HG03159 (cell line): ENCODE measurements around the gene ABCA3.

ENCODE experiments used
- ATAC-seq: cut with Tn5 transposase; IDR thresholded peaks from one replicate; pipeline ENCODE4 v1.9.1; 2021; ENCODE audit warnings: mild to moderate bottlenecking, moderate library complexity; ENCODE audit not compliant: unreplicated experiment

ABCA3 gene

DNA sequence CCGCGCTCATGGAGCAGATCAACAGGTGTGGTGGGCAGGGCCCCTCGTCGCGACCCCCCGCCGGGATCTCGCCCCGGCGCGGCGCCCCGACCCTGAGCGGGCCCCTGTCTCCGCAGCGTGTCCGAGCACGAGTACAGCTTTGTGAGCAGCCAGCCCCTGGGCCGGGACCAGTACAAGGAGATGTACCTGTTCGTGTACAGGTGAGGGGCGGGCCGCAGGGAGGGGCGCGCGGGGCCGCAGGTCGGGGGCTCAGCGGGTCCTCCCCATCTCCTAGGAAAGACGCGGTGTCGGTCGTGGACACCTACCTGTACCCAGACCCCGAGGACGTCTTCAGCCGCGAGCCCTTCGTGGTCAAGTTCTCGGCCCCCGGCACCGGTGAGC lies 103.4 kb downstream of the ABCA3 start:
- ATAC-seq: no peak

- ATAC-seq: no peak
Observed at GRCh38 chr16:2236337-2237101, 104.0 kb downstream of the ABCA3 start, which contains the start of gene DNASE1L2. Gene DNASE1L2 (plus strand): TSS chr16:2236444. CDS start chr16:2236817, 373 bp downstream.

GRCh38 chr16:2235695-2236336 lies 104.7 kb downstream of the ABCA3 start:
- no peak for ATAC-seq

DNA sequence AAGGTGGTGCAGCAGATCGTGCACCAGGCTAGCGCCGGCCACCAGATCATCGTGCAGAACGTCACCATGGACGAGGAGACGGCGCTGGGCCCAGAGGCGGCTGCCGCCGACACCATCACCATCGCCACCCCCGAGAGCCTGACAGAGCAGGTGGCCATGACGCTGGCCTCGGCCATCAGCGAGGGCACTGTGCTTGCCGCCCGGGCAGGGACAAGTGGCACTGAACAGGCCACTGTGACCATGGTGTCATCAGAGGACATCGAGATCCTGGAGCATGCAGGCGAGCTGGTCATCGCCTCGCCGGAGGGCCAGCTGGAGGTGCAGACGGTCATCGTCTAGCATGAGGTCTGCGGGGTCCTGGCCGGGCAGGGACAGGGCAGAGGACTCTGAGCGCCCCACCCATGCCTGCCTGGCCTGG lies 105.3 kb downstream of the ABCA3 start:
- ATAC-seq: no peak

DNA sequence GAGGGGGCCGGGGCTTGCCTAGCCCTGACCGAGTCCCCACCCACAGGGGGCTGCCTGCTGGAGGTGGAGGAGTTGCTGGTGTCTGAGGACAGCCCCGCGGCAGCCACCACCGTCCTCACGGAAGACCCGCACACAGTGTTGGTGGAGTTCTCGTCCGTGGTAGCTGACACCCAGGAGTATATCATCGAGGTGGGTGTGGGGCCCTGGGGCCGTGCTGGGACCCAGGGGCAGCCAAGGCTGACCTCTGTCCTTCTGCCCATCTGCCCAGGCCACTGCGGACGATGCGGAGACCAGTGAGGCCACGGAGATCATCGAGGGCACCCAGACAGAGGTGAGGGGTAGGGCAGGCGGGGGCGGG lies 105.7 kb downstream of the ABCA3 start:
- no peak for ATAC-seq

DNA sequence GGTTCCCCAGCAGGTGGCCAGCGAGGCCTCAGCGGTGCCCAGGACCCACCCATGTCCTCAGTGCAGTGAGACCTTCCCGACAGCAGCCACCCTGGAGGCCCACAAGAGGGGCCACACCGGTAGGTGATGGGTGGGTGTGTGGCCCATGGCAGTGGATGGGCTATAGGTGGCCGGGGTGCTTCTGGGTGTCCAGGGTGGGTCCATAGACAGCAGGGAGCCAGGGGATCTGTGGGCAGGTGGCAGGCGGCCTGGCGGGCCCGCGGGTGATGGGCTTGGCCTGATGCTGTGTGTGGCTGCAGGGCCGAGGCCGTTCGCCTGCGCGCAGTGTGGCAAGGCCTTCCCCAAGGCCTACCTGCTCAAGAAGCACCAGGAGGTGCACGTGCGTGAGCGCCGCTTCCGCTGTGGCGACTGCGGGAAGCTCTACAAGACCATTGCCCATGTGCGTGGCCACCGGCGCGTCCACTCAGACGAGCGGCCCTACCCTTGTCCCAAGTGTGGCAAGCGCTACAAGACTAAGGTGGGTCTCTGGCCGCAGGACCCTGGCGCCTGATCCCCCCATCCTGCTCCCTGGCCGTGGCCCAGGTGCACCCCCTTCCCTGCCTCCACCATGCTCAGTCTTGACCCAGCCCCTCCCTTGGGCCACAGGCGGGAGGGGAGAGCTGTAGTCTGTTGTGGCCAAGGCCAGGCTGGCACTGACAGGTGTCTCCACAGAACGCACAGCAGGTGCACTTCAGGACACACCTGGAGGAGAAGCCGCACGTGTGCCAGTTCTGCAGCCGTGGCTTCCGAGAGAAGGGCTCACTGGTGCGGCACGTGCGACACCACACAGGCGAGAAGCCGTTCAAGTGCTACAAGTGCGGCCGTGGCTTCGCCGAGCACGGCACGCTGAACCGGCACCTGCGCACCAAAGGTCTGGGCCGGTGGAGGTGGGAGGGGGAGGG lies 106.4 kb downstream of the ABCA3 start:
- no peak for ATAC-seq

- no peak for ATAC-seq
Observed at GRCh38 chr16:2233046-2233775, 107.3 kb downstream of the ABCA3 start.

GRCh38 chr16:2232094-2232990 lies 108.2 kb downstream of the ABCA3 start:
- ATAC-seq: no peak

- ATAC-seq: no peak
Observed at GRCh38 chr16:2231016-2231931, 109.3 kb downstream of the ABCA3 start.

DNA sequence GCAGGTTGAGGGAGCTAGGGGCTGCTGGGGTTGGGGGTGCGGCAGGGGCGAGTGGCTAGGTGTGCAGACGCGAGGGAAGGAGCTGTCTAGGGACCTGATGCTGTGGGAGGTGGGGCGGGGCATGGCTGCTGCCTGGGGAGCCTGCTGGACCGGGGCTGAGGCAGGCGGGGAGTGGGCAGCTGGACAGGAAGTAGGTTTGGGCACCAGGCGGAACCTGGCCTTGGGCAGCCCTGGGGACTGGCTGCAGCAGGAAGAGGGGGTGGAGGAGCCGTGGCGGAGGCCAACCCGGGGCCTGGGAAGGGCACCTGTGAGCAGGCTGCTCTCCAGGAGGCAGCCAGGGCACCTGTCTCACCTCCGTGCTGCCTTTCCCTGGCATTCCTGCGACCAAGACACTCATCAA lies 110.2 kb downstream of the ABCA3 start:
- no peak for ATAC-seq

DNA sequence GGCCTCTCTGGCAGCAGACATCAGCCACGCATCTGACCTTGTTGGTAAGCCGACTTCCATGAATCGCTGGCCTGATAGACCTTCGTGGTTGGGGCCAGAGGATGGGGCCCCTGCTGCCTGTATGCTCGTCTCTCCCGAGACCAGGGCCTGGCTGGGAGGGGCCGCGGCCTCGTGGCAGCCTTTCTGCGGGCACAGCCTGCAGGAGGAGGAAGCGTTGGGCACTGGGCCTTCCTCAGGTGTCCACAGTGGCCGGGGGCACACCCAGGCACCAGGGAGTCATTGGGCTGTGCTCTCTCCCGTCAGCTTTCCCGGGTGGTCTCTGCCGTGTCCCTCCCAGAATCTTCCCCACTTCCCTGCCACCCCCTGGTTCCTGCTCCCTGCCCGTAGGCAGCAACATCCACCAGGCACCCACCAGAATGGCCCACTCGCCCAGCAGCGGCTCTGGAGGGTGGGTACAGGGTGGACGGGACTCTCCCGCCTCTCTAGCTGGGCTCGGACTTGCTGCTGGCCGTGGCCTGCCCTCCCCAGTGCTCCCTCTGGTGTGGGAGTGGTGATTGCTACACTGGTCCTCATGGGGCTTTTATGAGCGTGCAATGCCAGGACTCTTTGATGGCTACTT lies 110.8 kb downstream of the ABCA3 start:
- ATAC-seq: no peak

DNA sequence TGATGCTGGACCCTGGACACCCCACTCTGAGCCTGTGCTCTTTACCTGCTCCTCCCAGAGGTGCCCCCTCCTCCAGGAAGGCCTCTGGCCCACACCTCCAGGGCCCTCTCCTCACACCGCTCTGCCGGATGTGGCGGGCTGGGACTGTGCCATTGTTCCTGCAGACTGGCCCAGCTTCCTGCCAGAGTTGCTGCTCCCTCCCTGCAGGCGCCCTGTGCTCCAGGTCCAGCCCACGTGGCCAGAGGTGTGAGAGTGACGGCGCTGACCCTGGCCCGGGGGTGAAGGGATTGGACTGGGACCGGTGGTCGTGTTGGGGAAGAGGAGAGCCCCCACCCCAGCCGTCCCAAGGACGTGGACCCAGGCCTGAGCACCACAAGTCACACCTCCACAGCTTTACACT lies 111.4 kb downstream of the ABCA3 start:
- ATAC-seq: no peak

- no peak for ATAC-seq
Observed at GRCh38 chr16:2228161-2228824, 112.2 kb downstream of the ABCA3 start.

GRCh38 chr16:2226918-2227317 lies 113.6 kb downstream of the ABCA3 start:
- ATAC-seq: no peak

DNA sequence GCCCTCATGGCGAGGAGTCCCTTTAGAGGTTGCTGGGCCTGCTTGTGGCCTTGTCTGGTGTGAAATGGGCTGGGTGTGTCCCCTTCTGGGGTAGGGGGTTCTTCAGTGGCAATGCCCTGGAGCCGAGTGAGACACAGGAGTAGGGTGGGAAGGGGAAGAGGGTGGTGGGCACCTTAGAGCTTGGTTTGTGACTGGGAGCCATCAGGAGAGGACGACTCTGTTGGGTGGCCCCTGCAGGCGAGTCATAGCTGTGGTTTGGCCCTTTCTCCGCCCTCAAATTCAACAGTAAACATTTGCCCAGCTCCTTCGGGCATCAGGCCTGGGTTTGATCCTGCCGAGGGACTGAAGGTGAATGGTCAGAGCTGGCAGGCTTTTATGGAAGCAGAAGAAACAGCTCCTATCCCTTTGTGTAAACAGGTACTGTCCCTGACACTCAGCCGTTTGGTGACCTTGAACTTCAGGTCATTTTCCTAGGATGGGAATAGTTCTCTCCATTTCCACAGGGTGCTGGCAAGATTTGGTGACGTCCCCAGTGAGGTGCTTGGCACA lies 114.2 kb downstream of the ABCA3 start:
- ATAC-seq: no peak
